HEK293 (cell line): ENCODE data around the gene CBLL1.

Experiments
- CTCF ChIA-PET: fragments of 350-600 bp; formaldehyde crosslinking; extraction: SDS; loops from one replicate; lab custom pipeline; 2021; ENCODE audit warnings: antibody characterized with exemption; lab: Yijun Ruan, JAX
- POLR2A ChIA-PET: fragments of 300-600 bp; formaldehyde crosslinking; extraction: SDS; loops from one replicate; lab custom pipeline; 2020; ENCODE audit warnings: antibody characterized with exemption, inconsistent platforms; lab: Yijun Ruan, JAX
- H3K27ac ChIP-seq: fragments of 200-500 bp; sonication (Bioruptor generic); 2 replicates; pipeline ENCODE4 v1.5.1; 2014; ENCODE audit warnings: low read depth, low read length, control low read depth, inconsistent platforms; ENCODE audit errors: extremely low read depth
- H3K36me3 ChIP-seq, 2 experiments: fragments of 200-500 bp in 1 of 2; sonication (Bioruptor generic) in 1 of 2; 1 replicate in 1 of 2; 2 replicates in 1 of 2; pipeline ENCODE4 v1.5.1; 2014 to 2017; ENCODE audit warnings: inconsistent platforms in 2 of 2, low read length in 2 of 2; ENCODE audit not compliant: control insufficient read depth in 2 of 2, insufficient read depth in 1 of 2
- H3K4me1 ChIP-seq: fragments of 200-500 bp; sonication (Bioruptor generic); 2 replicates; pipeline ENCODE4 v1.5.1; 2014; ENCODE audit warnings: mild to moderate bottlenecking, low read length, inconsistent platforms; ENCODE audit not compliant: control insufficient read depth, insufficient read depth
- H3K4me3 ChIP-seq: 2 replicates; pipeline ENCODE4 v1.5.1; 2011; ENCODE audit warnings: low read depth, mild to moderate bottlenecking, control low read depth, low read length, moderate library complexity
- H3K9me3 ChIP-seq: fragments of 200-500 bp; sonication (Bioruptor generic); 2 replicates; pipeline ENCODE4 v1.5.1; 2014; ENCODE audit warnings: low read depth, low read length, inconsistent platforms; ENCODE audit not compliant: control insufficient read depth, insufficient read depth
- BCL11B ChIP-seq: fragments of 450-650 bp; formaldehyde crosslinking; IDR thresholded peaks from 2 replicates; pipeline ENCODE4 v1.5.1; 2016; ENCODE audit warnings: low read depth, missing biosample characterization, missing genetic modification characterization
- GLI2 ChIP-seq: fragments of 450-650 bp; formaldehyde crosslinking; IDR thresholded peaks from 2 replicates; pipeline ENCODE4; 2017; ENCODE audit warnings: missing biosample characterization, missing genetic modification characterization, low read depth, borderline replicate concordance
- GLIS1 ChIP-seq: fragments of 450-650 bp; formaldehyde crosslinking; IDR thresholded peaks from 2 replicates; pipeline ENCODE4 v1.5.1; 2016; ENCODE audit warnings: missing biosample characterization, missing genetic modification characterization
- HOXA7 ChIP-seq: sonication (generic); formaldehyde crosslinking; IDR thresholded peaks from 2 replicates; pipeline ENCODE4 v1.8.1; 2022; ENCODE audit warnings: missing genetic modification reagents, borderline replicate concordance
- SCRT2 ChIP-seq: fragments of 450-650 bp; formaldehyde crosslinking; IDR thresholded peaks from 2 replicates; pipeline ENCODE4 v1.5.1; 2016; ENCODE audit warnings: missing biosample characterization, missing genetic modification characterization
- SP3 ChIP-seq: fragments of 450-650 bp; formaldehyde crosslinking; IDR thresholded peaks from 2 replicates; pipeline ENCODE4 v1.5.1; 2016; ENCODE audit warnings: missing biosample characterization, missing genetic modification characterization
- SP7 ChIP-seq: fragments of 450-650 bp; formaldehyde crosslinking; IDR thresholded peaks from 2 replicates; pipeline ENCODE4 v1.5.1; 2016; ENCODE audit warnings: missing biosample characterization, missing genetic modification characterization
- YY2 ChIP-seq: fragments of 450-650 bp; formaldehyde crosslinking; IDR thresholded peaks from 2 replicates; pipeline ENCODE4 v1.5.1; 2016; ENCODE audit warnings: missing biosample characterization, missing genetic modification characterization
- ZBTB26 ChIP-seq: fragments of 450-650 bp; formaldehyde crosslinking; optimal IDR thresholded peaks from 2 replicates; pipeline ENCODE3; 2016; ENCODE audit warnings: missing biosample characterization, mild to moderate bottlenecking, missing genetic modification characterization
- ZBTB7A ChIP-seq: fragments of 450-650 bp; formaldehyde crosslinking; IDR thresholded peaks from 2 replicates; pipeline ENCODE4 v1.5.1; 2016; ENCODE audit warnings: low read depth, missing biosample characterization, missing genetic modification characterization
- ZNF174 ChIP-seq: fragments of 450-650 bp; formaldehyde crosslinking; IDR thresholded peaks from 2 replicates; pipeline ENCODE4 v1.5.0; 2017; ENCODE audit warnings: missing biosample characterization, mild to moderate bottlenecking, missing genetic modification characterization
- ZNF274 ChIP-seq, 2 experiments: fragments of 200-500 bp in 1 of 2; fragments of 450-650 bp in 1 of 2; sonication (Bioruptor generic) in 1 of 2; formaldehyde crosslinking in 1 of 2; IDR thresholded peaks; 2 replicates each; pipeline versions ENCODE4 v1.5.1 to v1.6.1; 2014 to 2016; ENCODE audit warnings: borderline replicate concordance in 1 of 2, inconsistent platforms in 1 of 2, low read length in 1 of 2, missing biosample characterization in 1 of 2, missing genetic modification characterization in 1 of 2
- ZNF280D ChIP-seq: fragments of 450-650 bp; formaldehyde crosslinking; IDR thresholded peaks from 2 replicates; pipeline ENCODE4 v1.5.1; 2016; ENCODE audit warnings: missing biosample characterization, missing genetic modification characterization
- ZNF311 ChIP-seq: fragments of 450-650 bp; formaldehyde crosslinking; IDR thresholded peaks from 2 replicates; pipeline ENCODE4 v1.5.1; 2017; ENCODE audit warnings: missing biosample characterization, missing genetic modification characterization, borderline replicate concordance
- ZNF37A ChIP-seq: fragments of 450-650 bp; IDR thresholded peaks from 2 replicates; pipeline ENCODE4 v1.5.1; 2018; ENCODE audit warnings: missing biosample characterization, missing genetic modification characterization
- ZNF530 ChIP-seq: fragments of 450-650 bp; formaldehyde crosslinking; IDR thresholded peaks from 2 replicates; pipeline ENCODE4 v1.5.1; 2016; ENCODE audit warnings: low read depth, missing biosample characterization, missing genetic modification characterization
- ZNF549 ChIP-seq: fragments of 450-650 bp; IDR thresholded peaks from 2 replicates; pipeline ENCODE4 v1.5.1; 2018; ENCODE audit warnings: missing biosample characterization, missing genetic modification characterization, mild to moderate bottlenecking, inconsistent platforms, moderate library complexity
- ZNF555 ChIP-seq: fragments of 450-650 bp; formaldehyde crosslinking; conservative IDR thresholded peaks from 2 replicates; pipeline ENCODE4 v1.5.1; 2017; ENCODE audit warnings: missing biosample characterization, mild to moderate bottlenecking, missing genetic modification characterization, inconsistent platforms
- ZNF701 ChIP-seq: fragments of 450-650 bp; formaldehyde crosslinking; IDR thresholded peaks from 2 replicates; pipeline ENCODE4 v1.5.1; 2016; ENCODE audit warnings: missing biosample characterization, missing genetic modification characterization
- ZNF792 ChIP-seq: fragments of 450-650 bp; formaldehyde crosslinking; IDR thresholded peaks from 2 replicates; pipeline ENCODE4 v1.5.1; 2016; ENCODE audit warnings: missing biosample characterization, missing genetic modification characterization
- ZNF843 ChIP-seq: fragments of 450-650 bp; formaldehyde crosslinking; IDR thresholded peaks from 2 replicates; pipeline ENCODE4 v1.5.1; 2016; ENCODE audit warnings: missing biosample characterization, missing genetic modification characterization
- TF ChIP-seq, protein P1 (sequence below): fragments of 450-650 bp; formaldehyde crosslinking; IDR thresholded peaks from 2 replicates; pipeline ENCODE4 v1.5.1; 2016; ENCODE audit warnings: missing biosample characterization, missing genetic modification characterization, borderline replicate concordance

Gene CBLL1

DNA sequence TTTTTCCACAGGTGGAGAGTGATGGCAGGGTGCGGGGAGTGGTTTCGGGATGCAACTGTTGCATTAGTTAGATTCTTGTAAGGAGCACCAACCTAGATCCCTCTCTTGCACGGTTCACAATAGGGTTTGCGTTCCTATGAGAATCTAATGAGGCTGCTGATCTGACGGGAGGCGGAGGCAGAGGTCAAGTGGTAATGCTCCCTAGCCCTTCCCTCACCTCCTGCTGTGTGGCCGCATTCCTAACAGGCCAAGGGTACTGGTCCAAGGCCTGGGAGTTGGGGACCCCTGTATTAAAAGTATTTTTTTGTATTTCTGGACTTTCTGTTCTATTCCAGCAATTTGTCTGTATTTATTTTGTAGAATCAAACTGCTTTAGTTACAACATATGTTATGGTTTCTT lies 7.2 kb downstream of the CBLL1 start:
- peaks cover 52 to 66% of the 10 kb centered on the region in 2 experiments for H3K36me3 ChIP-seq
- TF ChIP-seq ZNF549 (tag by site-specific recombination) (no peak), ZNF555 (tag by site-specific recombination) (no peak), ZBTB26 (tag by site-specific recombination) (no peak), ZBTB7A (tag by site-specific recombination) (no peak)
- no peaks in the 10 kb centered on the region for H3K9me3 ChIP-seq
- no peak overlapping the region for H3K4me3 ChIP-seq
- ChIA-PET CTCF (no interaction called here), POLR2A (no interaction called here)
- H3K4me1 ChIP-seq, result no peaks in the 10 kb centered on the region
- no peak overlapping the region for H3K27ac ChIP-seq

DNA sequence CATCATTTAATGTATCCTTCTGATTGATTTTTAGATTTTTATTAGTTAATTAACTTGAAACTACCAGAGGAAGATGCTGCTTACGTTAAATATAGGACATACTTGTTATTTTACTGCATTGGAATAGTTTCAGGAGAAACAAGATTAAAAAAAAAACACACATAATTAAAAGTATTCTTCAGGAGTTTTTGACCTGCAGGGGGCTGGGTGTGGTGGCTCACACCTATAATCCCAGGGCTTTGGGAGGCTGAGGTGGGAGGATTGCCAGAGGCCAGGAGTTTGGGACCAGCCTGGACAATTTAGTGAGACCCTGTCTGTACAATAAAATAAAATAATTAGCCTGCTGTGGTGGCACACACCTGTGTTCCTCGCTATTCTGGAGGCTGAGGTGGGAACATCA lies 10.7 kb downstream of the CBLL1 start:
- no peak for TF ChIP-seq ZNF530 (tag by site-specific recombination)
- no peak for TF ChIP-seq ZNF311 (tag by site-specific recombination)
- no peak for TF ChIP-seq ZNF37A
- no peak for TF ChIP-seq ZNF274 (IDR thresholded peaks at IDR 0.05; ENCODE audit: low read length)
- no peak for TF ChIP-seq ZNF274 (tag by site-specific recombination; IDR thresholded peaks at IDR 0.05; ENCODE audit: borderline replicate concordance)
- TF ChIP-seq, protein P1, sequence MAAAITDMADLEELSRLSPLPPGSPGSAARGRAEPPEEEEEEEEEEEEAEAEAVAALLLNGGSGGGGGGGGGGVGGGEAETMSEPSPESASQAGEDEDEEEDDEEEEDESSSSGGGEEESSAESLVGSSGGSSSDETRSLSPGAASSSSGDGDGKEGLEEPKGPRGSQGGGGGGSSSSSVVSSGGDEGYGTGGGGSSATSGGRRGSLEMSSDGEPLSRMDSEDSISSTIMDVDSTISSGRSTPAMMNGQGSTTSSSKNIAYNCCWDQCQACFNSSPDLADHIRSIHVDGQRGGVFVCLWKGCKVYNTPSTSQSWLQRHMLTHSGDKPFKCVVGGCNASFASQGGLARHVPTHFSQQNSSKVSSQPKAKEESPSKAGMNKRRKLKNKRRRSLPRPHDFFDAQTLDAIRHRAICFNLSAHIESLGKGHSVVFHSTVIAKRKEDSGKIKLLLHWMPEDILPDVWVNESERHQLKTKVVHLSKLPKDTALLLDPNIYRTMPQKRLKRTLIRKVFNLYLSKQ (tag by site-specific recombination), result no peak
- no peak for TF ChIP-seq ZNF843 (tag by site-specific recombination)
- no peak for TF ChIP-seq HOXA7 (CRISPR knock-in tag)
- no peak for TF ChIP-seq ZNF701
- no peak for TF ChIP-seq YY2 (tag by site-specific recombination)
- TF ChIP-seq ZNF792 (tag by site-specific recombination), result no peak
- no peak for TF ChIP-seq BCL11B (tag by site-specific recombination)
- TF ChIP-seq SP7 (tag by site-specific recombination), result no peak
- no peak for TF ChIP-seq GLI2 (tag by site-specific recombination)
- TF ChIP-seq SP3 (tag by site-specific recombination), result no peak
- TF ChIP-seq ZNF174, result no peak
- no peak for TF ChIP-seq ZNF555 (tag by site-specific recombination)
- TF ChIP-seq SCRT2 (tag by site-specific recombination), result no peak
- TF ChIP-seq GLIS1 (tag by site-specific recombination), result no peak
- TF ChIP-seq ZNF280D (tag by site-specific recombination), result no peak
- Histone ChIP-seq H3K4me3 (no peak overlapping the region), H3K4me1 (no peaks in the 10 kb centered on the region), H3K36me3 (peaks cover 70 to 81% of the 10 kb centered on the region in 2 experiments), H3K9me3 (no peaks in the 10 kb centered on the region), H3K27ac (no peak overlapping the region)
- CTCF ChIA-PET, result no interaction called here
- POLR2A ChIA-PET, result no interaction called here
